Aorta (tissue), 5 donors: ENCODE data around the gene CRMP1. TPM values are rescaled to one million over a fixed set of nuclear protein-coding genes. Genes with fewer than 3 reads are reported as not detected.

Experiments used
- ATAC-seq: fragments of 200-7000 bp; cut with Tn5 transposase; one replicate; pipeline ENCODE4 v1.9.1; 2022; ENCODE audit warnings: moderate library complexity; ENCODE audit not compliant: low FRiP score
- DNase-seq, 2 donors: peaks; one replicate each; pipeline ENCODE4 v3.0.0-alpha.2; 2020
- H3K27ac ChIP-seq, 2 donors: one replicate each; pipeline ENCODE4 v1.5.1; 2013; ENCODE audit warnings: low read length in 2 of 2, mild to moderate bottlenecking in 2 of 2, moderate library complexity in 2 of 2, control low read depth in 1 of 2, inconsistent platforms in 1 of 2, low read depth in 1 of 2
- H3K27me3 ChIP-seq, 2 donors: one replicate each; pipeline ENCODE4 v1.6.1; 2013; ENCODE audit warnings: control low read depth in 1 of 2, low read length in 1 of 2, mild to moderate bottlenecking in 1 of 2, moderate library complexity in 1 of 2; ENCODE audit not compliant: insufficient read depth in 2 of 2, control insufficient read depth in 1 of 2
- H3K36me3 ChIP-seq, 2 donors: one replicate each; pipeline ENCODE4 v1.6.1; 2013; ENCODE audit warnings: control low read depth in 1 of 2, low read length in 1 of 2, mild to moderate bottlenecking in 1 of 2; ENCODE audit not compliant: insufficient read depth in 2 of 2, control insufficient read depth in 1 of 2
- H3K4me1 ChIP-seq, 2 donors: one replicate each; pipeline ENCODE4 v1.6.1; 2013; ENCODE audit warnings: low read length in 2 of 2, control low read depth in 1 of 2, mild to moderate bottlenecking in 1 of 2, moderate library complexity in 1 of 2; ENCODE audit not compliant: insufficient read depth in 2 of 2, control insufficient read depth in 1 of 2
- H3K4me3 ChIP-seq, 2 donors: one replicate each; pipeline ENCODE4 v1.5.1; 2013; ENCODE audit warnings: low read length in 2 of 2, control low read depth in 1 of 2, mild to moderate bottlenecking in 1 of 2
- H3K9me3 ChIP-seq: one replicate; pipeline ENCODE4 v1.6.1; 2013; ENCODE audit warnings: mild to moderate bottlenecking, low read length; ENCODE audit not compliant: control insufficient read depth
- WGBS, 2 donors: extraction: QIAGEN DNeasy Blood & Tissue Kit; methylation state at CpG; one replicate each; pipeline ENCODE4 v1.1.7; 2013; 5-methylcytosine and 5-hydroxymethylcytosine counted together
- intact Hi-C, 2 donors: fragments of 100-400 bp; cut with DNase I; formaldehyde crosslinking; loops; one replicate each; pipeline versions ENCODE4 v1.14.2 to v1.15.0; 2022
- polyA plus RNA-seq, 2 donors: library from polyadenylated mRNA; stranded (reverse); fragments of 200-250 nt; gene quantifications; one replicate each; pipeline ENCODE4 v1.2.3, GENCODE V29; 2013
- total RNA-seq, 2 donors: library from RNA; stranded (reverse); fragmentation: NEBNext Ultra II Directional; extraction: Animal tissue kit (Norgen Biotek cat#: 25700); gene quantifications; one replicate each; pipeline ENCODE4 v1.2.1, GENCODE V29; 2021
- donor health status: healthy with polysubstance abuse.
- donor health status: Bipolar disorder and iron deficiency.
- donor health status: DM: no; HTN: no; CAD: no.
- donor health status: DM: no; HTN: no; CAD: no.
- donor health status: DM: yes; HTN: yes; CAD: no.

CRMP1 gene
- total and polyA plus RNA-seq, 4 donors: 0.05 to 2.0 (median 0.58) TPM; not detected in 1

DNA sequence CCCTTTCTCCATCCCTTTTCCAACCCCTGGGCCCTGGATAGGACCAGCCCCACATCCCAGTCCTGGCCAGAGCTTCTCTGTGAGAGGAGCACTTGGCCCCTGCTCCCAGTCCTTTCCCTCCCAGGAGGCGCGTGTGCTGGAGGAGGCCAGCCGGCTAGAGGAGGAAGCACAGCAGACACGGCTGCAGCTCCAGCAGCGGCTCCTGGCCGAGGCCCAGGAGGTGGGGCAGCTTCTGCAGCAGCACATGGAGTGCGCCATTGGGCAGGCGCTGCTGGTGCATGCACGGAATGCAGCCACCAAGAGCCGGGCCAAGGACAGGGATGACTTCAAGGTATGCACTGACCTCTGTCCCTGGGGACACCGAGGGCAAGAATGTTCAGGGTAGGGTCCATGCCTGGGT lies 94.4 kb downstream of the CRMP1 start:
- WGBS, 2 donors: 51 to 52% methylated on average over 11 of the region's 11 CpGs
- intact Hi-C loops: no loop called here
- ATAC-seq: peak; percentile 20
- Histone ChIP-seq H3K27ac (no peak overlapping the region), H3K27me3 (no peaks in the 10 kb centered on the region), H3K4me1 (no peaks in the 10 kb centered on the region), H3K9me3 (no peaks in the 10 kb centered on the region), H3K36me3 (peaks cover 3 to 5% of the 10 kb centered on the region in 2 donors), H3K4me3 (no peak overlapping the region)
- peak in 1 of 2 donors; percentile 62 for DNase-seq

- intact Hi-C loops: no loop called here
- WGBS, 2 donors: 92 to 95% methylated on average over 6 of the region's 6 CpGs
- Histone ChIP-seq H3K4me1 (no peaks in the 10 kb centered on the region), H3K36me3 (peaks cover 3 to 5% of the 10 kb centered on the region in 2 donors), H3K9me3 (no peaks in the 10 kb centered on the region), H3K27me3 (no peaks in the 10 kb centered on the region), H3K4me3 (no peak overlapping the region), H3K27ac (no peak overlapping the region)
- ATAC-seq (no peak), DNase-seq (no peak)
Observed at GRCh38 chr4:5797866-5798265, 95.0 kb downstream of the CRMP1 start.

GRCh38 chr4:5796976-5797375 lies 95.9 kb downstream of the CRMP1 start:
- H3K4me1 ChIP-seq: no peaks in the 10 kb centered on the region
- no peaks in the 10 kb centered on the region for H3K27me3 ChIP-seq
- DNase-seq: no peak
- no peaks in the 10 kb centered on the region for H3K9me3 ChIP-seq
- 91 to 93% methylated on average over 18 of the region's 18 CpGs for WGBS, 2 donors
- intact Hi-C loops: no loop called here
- ATAC-seq: no peak
- no peak overlapping the region for H3K27ac ChIP-seq
- peaks cover 3 to 5% of the 10 kb centered on the region in 2 donors for H3K36me3 ChIP-seq
- no peak overlapping the region for H3K4me3 ChIP-seq

- no peak for DNase-seq
- peaks cover 2 to 3% of the 10 kb centered on the region in 2 donors for H3K36me3 ChIP-seq
- WGBS, 2 donors: 86 to 96% methylated on average over 5 of the region's 5 CpGs
- intact Hi-C loops: no loop called here
- no peaks in the 10 kb centered on the region for H3K9me3 ChIP-seq
- ATAC-seq: no peak
- no peak overlapping the region for H3K4me3 ChIP-seq
- no peaks in the 10 kb centered on the region for H3K27me3 ChIP-seq
- no peaks in the 10 kb centered on the region for H3K4me1 ChIP-seq
- H3K27ac ChIP-seq: no peak overlapping the region
Observed at GRCh38 chr4:5795580-5795979, 97.3 kb downstream of the CRMP1 start.

DNA sequence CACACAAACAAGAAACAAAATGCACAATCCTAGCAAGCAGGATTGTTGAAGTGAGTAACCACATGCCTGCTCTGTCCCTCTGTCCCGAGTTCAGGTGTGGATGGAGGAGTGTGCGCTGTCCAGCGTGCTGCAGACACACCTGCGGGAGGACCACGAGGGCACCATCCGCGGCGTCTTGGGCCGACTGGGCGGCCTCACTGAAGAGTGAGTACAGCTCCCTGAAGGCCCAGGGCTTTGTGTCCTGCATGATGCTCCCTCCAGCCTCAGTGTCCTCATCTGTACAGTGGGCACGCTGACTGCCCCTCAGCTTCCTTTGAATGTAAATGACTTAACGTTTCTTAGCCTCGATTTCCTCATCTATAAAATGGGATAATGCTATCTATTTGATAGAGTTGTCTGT lies 99.4 kb downstream of the CRMP1 start:
- intact Hi-C loops: no loop called here
- 89 to 92% methylated on average over 13 of the region's 13 CpGs for WGBS, 2 donors
- H3K4me1 ChIP-seq: no peaks in the 10 kb centered on the region
- ATAC-seq (no peak), DNase-seq (no peak)
- no peaks in the 10 kb centered on the region for H3K27me3 ChIP-seq
- peaks cover 3 to 4% of the 10 kb centered on the region in 2 donors for H3K36me3 ChIP-seq
- no peak overlapping the region for H3K27ac ChIP-seq
- no peak overlapping the region for H3K4me3 ChIP-seq
- H3K9me3 ChIP-seq: no peaks in the 10 kb centered on the region

- intact Hi-C loops: no loop called here
- H3K27ac ChIP-seq: no peak overlapping the region
- H3K4me3 ChIP-seq: no peak overlapping the region
- no peaks in the 10 kb centered on the region for H3K27me3 ChIP-seq
- H3K9me3 ChIP-seq: no peaks in the 10 kb centered on the region
- H3K4me1 ChIP-seq: no peaks in the 10 kb centered on the region
- peak; percentile 38 for ATAC-seq
- H3K36me3 ChIP-seq: peaks cover 2 to 3% of the 10 kb centered on the region in 2 donors
- WGBS, 2 donors: 81 to 85% methylated on average over 3 of the region's 3 CpGs
- DNase-seq: no peak
Observed at GRCh38 chr4:5791654-5792053, 101.2 kb downstream of the CRMP1 start.

GRCh38 chr4:5790546-5790857 lies 102.4 kb downstream of the CRMP1 start:
- Histone ChIP-seq H3K4me3 (no peak overlapping the region), H3K27ac (no peak overlapping the region), H3K4me1 (no peaks in the 10 kb centered on the region), H3K27me3 (no peaks in the 10 kb centered on the region), H3K9me3 (no peaks in the 10 kb centered on the region), H3K36me3 (peaks cover 0 to 2% of the 10 kb centered on the region in 2 donors)
- WGBS, 2 donors: 20 to 41% methylated on average over 1 of the region's 1 CpG
- intact Hi-C loops: no loop called here
- ATAC-seq (no peak), DNase-seq (no peak)

GRCh38 chr4:5789141-5789540 lies 103.7 kb downstream of the CRMP1 start:
- peak in 1 of 2 donors; percentile 3 for DNase-seq
- no peaks in the 10 kb centered on the region for H3K4me1 ChIP-seq
- H3K9me3 ChIP-seq: no peaks in the 10 kb centered on the region
- ATAC-seq: no peak
- no peak overlapping the region for H3K27ac ChIP-seq
- WGBS, 2 donors: 79 to 87% methylated on average over 5 of the region's 5 CpGs
- no peaks in the 10 kb centered on the region for H3K27me3 ChIP-seq
- no peak overlapping the region for H3K4me3 ChIP-seq
- intact Hi-C loops: loop anchor here (5.0 kb wide), 2 partner anchors 77 to 97 kb away; partner anchors contain the start of gene EVC (in 2 of the 2)
- H3K36me3 ChIP-seq: peaks cover 0 to 4% of the 10 kb centered on the region in 2 donors

GRCh38 chr4:5788144-5788543 lies 104.7 kb downstream of the CRMP1 start:
- Histone ChIP-seq H3K4me1 (no peaks in the 10 kb centered on the region), H3K9me3 (no peaks in the 10 kb centered on the region), H3K27ac (no peak overlapping the region), H3K36me3 (peaks cover 0 to 5% of the 10 kb centered on the region in 2 donors), H3K27me3 (no peaks in the 10 kb centered on the region), H3K4me3 (no peak overlapping the region)
- DNase-seq: no peak
- intact Hi-C loops: loop anchor here (5.0 kb wide), 2 partner anchors 76 to 96 kb away; partner anchors contain the start of gene EVC (in 2 of the 2)
- WGBS, 2 donors: 44 to 57% methylated on average over 2 of the region's 2 CpGs
- no peak for ATAC-seq
